SK-N-SH (cell line): ENCODE data around the gene SND1.

Experiments
- CTCF ChIP-seq: fragments of 200-600 bp; sonication (generic); IDR thresholded peaks from 2 replicates; pipeline ENCODE4 v1.6.1; 2017; ENCODE audit warnings: antibody characterized with exemption, mild to moderate bottlenecking, moderate library complexity
- EP300 ChIP-seq, 2 experiments: IDR thresholded peaks; 2 replicates each; pipeline versions ENCODE4 v1.4.0 to v1.6.1; 2012; ENCODE audit warnings: borderline replicate concordance in 1 of 2, low read depth in 1 of 2, low read length in 1 of 2
- POLR2AphosphoS5 ChIP-seq: IDR thresholded peaks from 2 replicates; pipeline ENCODE4 v1.6.1; 2012; ENCODE audit warnings: low read depth, low read length
- SIN3A ChIP-seq: IDR thresholded peaks from 2 replicates; pipeline ENCODE4 v1.6.1; 2012; ENCODE audit warnings: low read depth, mild to moderate bottlenecking, low read length, moderate library complexity, borderline replicate concordance

GRCh38 chr7:127667017-127667670, 15.2 kb downstream of the SND1 start:
- TF ChIP-seq CTCF (no peak), POLR2AphosphoS5 (no peak), SIN3A (no peak), EP300 (IDR thresholded peaks at IDR 0.05; ENCODE audit: borderline replicate concordance in 1 of 2, low read depth in 1 of 2, low read length in 1 of 2) (no peak; a peak in 1 of 4 replicates)
